Measurements from ENCODE around the gene FMO3. TPM values are rescaled to one million over a fixed set of nuclear protein-coding genes. Genes with fewer than 3 reads are reported as not detected.
A peak's percentile ranks its signal among the peaks of the same experiment; 100 is the strongest.

Gene FMO3
- total and polyA plus RNA-seq, 8 donors, result 0.55 to 7.0 (median 2.1) TPM

GRCh38 chr1:171110621-171111326 lies 20.1 kb downstream of the FMO3 start:
- DNase-seq, result peak in 1 of 2 donors; percentile 52
- Histone ChIP-seq H3K36me3 (no peaks in the 10 kb centered on the region), H3K4me3 (no peak overlapping the region), H3K27ac (peak overlapping the region in 4 of 5 donors; percentile 16 to 63 (median 40)), H3K4me1 (peaks cover 0 to 10% (median 6%) of the 10 kb centered on the region in 4 donors), H3K9me3 (no peaks in the 10 kb centered on the region), H3K27me3 (no peaks in the 10 kb centered on the region)
- TF ChIP-seq POLR2AphosphoS5 (IDR thresholded peaks at IDR 0.05) (no peak), POLR2A (IDR thresholded peaks at IDR 0.05) (no peak), EP300 (IDR thresholded peaks at IDR 0.05) (no peak)
- TF ChIP-seq, protein P1, sequence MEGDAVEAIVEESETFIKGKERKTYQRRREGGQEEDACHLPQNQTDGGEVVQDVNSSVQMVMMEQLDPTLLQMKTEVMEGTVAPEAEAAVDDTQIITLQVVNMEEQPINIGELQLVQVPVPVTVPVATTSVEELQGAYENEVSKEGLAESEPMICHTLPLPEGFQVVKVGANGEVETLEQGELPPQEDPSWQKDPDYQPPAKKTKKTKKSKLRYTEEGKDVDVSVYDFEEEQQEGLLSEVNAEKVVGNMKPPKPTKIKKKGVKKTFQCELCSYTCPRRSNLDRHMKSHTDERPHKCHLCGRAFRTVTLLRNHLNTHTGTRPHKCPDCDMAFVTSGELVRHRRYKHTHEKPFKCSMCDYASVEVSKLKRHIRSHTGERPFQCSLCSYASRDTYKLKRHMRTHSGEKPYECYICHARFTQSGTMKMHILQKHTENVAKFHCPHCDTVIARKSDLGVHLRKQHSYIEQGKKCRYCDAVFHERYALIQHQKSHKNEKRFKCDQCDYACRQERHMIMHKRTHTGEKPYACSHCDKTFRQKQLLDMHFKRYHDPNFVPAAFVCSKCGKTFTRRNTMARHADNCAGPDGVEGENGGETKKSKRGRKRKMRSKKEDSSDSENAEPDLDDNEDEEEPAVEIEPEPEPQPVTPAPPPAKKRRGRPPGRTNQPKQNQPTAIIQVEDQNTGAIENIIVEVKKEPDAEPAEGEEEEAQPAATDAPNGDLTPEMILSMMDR (IDR thresholded peaks at IDR 0.05), result no peak
- 30 to 49% (median 40%) methylated on average over 7 of the region's 7 CpGs for WGBS, 5 donors
- intact Hi-C loops (cut with DNase I; ENCODE audit: low total_unique reads), result no loop called here

GRCh38 chr1:171112119-171112518 lies 21.4 kb downstream of the FMO3 start:
- Histone ChIP-seq H3K9me3 (no peaks in the 10 kb centered on the region), H3K27ac (peak overlapping the region in 4 of 5 donors; percentile 16 to 63 (median 36)), H3K27me3 (no peaks in the 10 kb centered on the region), H3K36me3 (no peaks in the 10 kb centered on the region), H3K4me1 (peaks cover 0 to 10% (median 6%) of the 10 kb centered on the region in 4 donors), H3K4me3 (no peak overlapping the region)
- DNase-seq, result no peak
- TF ChIP-seq POLR2A (IDR thresholded peaks at IDR 0.05), result no peak
- TF ChIP-seq EP300 (IDR thresholded peaks at IDR 0.05), result no peak
- TF ChIP-seq POLR2AphosphoS5 (IDR thresholded peaks at IDR 0.05), result no peak
- TF ChIP-seq, protein P1 (IDR thresholded peaks at IDR 0.05), result no peak
- WGBS, 5 donors, result 82 to 94% (median 89%) methylated on average over 3 of the region's 3 CpGs
- intact Hi-C loops (cut with DNase I; ENCODE audit: low total_unique reads), result no loop called here

DNA sequence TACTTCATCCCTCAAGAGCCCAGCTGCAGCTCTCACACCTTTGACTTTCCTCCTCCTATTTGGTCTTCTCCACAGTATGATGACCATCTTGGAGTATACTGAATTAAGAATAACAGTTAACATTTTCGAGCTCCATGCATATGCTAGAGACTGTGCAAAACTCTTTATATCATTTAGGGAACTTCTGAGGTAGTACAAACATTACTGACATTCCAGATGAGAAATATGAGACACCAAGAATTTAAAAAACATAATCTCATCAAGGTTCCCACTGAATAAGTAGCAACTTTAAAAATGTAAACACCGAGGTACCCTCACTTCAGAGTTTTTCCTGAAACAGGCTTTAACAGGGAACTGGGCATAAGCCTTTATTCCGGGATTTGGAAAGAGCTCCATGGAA lies 22.7 kb downstream of the FMO3 start:
- no peak overlapping the region for H3K4me3 ChIP-seq
- no peaks in the 10 kb centered on the region for H3K36me3 ChIP-seq
- H3K9me3 ChIP-seq, result no peaks in the 10 kb centered on the region
- H3K27me3 ChIP-seq, result no peaks in the 10 kb centered on the region
- TF ChIP-seq EP300 (IDR thresholded peaks at IDR 0.05) (no peak), POLR2A (IDR thresholded peaks at IDR 0.05) (no peak), POLR2AphosphoS5 (IDR thresholded peaks at IDR 0.05) (no peak)
- TF ChIP-seq, protein P1 (IDR thresholded peaks at IDR 0.05), result no peak
- WGBS, 5 donors, result 66 to 92% (median 82%) methylated on average over 3 of the region's 3 CpGs
- intact Hi-C loops (cut with DNase I; ENCODE audit: low total_unique reads), result no loop called here
- no peak overlapping the region for H3K27ac ChIP-seq
- H3K4me1 ChIP-seq, result peaks cover 0 to 10% (median 6%) of the 10 kb centered on the region in 4 donors
- no peak for DNase-seq

DNA sequence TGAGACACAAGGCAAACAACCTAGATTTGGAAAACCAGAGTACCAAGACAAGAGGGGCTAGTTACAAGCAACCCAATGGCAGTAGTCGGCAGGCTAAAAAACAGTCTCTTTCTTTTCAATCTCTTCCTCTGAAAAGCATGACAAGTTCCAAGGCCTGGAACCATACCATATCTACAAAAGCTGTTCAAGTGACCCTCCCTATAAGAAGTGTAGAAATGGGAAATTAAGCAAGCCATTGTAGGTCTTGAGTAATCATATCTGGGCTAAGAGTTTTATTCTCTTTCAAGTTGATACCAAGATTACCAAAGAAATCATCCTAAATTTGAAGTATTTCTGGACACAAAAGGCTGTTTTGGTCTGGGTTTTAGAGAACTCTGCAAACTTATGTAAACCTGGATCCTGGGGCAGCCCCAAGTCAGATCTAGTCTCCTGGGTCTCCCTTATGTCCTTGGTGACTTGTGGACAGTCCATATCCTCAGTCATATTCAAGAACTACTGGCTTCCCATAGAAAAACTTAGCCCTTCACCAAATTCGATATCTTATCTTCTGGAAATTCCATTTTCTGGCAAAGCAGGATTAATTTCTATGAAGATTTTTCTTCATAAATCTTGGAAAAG lies 24.7 kb downstream of the FMO3 start:
- Histone ChIP-seq H3K36me3 (no peaks in the 10 kb centered on the region), H3K27me3 (no peaks in the 10 kb centered on the region), H3K4me3 (no peak overlapping the region), H3K9me3 (no peaks in the 10 kb centered on the region), H3K27ac (peak overlapping the region in 1 of 5 donors; percentile 6), H3K4me1 (peaks cover 0 to 16% (median 3%) of the 10 kb centered on the region in 4 donors)
- 89 to 94% (median 93%) methylated on average over 2 of the region's 2 CpGs for WGBS, 5 donors
- no peak for DNase-seq
- intact Hi-C loops (cut with DNase I; ENCODE audit: low total_unique reads), result no loop called here
- TF ChIP-seq EP300 (IDR thresholded peaks at IDR 0.05), result no peak

- Histone ChIP-seq H3K27ac (no peak overlapping the region), H3K4me1 (peaks cover 0 to 6% (median 2%) of the 10 kb centered on the region in 4 donors), H3K36me3 (no peaks in the 10 kb centered on the region), H3K9me3 (no peaks in the 10 kb centered on the region), H3K27me3 (no peaks in the 10 kb centered on the region), H3K4me3 (no peak overlapping the region)
- no peak for TF ChIP-seq POLR2A (IDR thresholded peaks at IDR 0.05)
- 80 to 94% (median 84%) methylated on average over 1 of the region's 1 CpG for WGBS, 5 donors
- no peak for DNase-seq
- intact Hi-C loops (cut with DNase I; ENCODE audit: low total_unique reads), result no loop called here
These were observed 26.0 kb downstream of the FMO3 start for GRCh38 chr1:171116676-171117075.
